AML-193 (cell line): ENCODE measurements around the gene STX4.

Experiments used
- DNase-seq, 2 experiments: peaks; one replicate each; lab custom pipeline; 2025; lab: John Stamatoyannopoulos, UW

Gene STX4

DNA sequence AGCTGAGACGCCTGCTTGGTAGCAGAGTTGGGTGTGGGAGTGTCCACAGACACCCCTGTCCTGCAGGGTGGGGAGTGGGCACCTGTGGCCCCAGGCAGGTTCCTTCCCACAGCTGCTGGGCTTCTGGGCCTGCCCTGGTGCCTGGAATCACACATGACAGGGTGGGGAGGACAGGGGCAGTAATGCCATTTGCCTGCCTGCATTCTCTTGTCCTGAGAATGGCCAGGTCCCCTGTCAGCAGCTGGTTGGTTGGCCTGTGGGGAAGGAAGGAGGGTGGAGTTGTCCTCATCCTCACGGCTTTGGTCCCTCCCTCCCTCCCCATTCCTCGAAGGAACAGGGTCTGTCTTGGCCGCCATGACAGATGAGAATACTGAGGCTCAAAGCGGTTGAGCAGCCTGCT is 50.2 kb downstream of the STX4 start:
- DNase-seq = no peak

DNA sequence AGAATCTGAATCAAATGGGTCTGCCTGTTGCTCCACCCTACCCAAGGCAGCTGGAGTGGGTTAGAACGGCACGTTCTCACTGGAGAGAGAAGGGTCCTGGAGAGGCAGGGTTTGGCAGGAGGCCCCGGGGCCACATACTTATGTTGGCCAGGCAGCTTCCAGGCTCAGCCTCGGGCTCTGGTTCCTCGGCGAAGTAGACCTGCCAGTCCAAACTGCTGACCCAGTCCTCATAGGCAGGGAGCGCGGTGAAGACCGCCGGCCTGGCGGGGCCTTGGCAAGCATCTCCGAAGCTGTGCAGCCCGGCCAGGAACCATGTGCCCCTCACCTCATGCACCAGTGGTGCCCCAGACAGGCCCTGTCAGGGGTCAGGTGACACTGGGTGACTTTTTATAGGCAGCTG is 50.6 kb downstream of the STX4 start:
- no peak for DNase-seq

DNA sequence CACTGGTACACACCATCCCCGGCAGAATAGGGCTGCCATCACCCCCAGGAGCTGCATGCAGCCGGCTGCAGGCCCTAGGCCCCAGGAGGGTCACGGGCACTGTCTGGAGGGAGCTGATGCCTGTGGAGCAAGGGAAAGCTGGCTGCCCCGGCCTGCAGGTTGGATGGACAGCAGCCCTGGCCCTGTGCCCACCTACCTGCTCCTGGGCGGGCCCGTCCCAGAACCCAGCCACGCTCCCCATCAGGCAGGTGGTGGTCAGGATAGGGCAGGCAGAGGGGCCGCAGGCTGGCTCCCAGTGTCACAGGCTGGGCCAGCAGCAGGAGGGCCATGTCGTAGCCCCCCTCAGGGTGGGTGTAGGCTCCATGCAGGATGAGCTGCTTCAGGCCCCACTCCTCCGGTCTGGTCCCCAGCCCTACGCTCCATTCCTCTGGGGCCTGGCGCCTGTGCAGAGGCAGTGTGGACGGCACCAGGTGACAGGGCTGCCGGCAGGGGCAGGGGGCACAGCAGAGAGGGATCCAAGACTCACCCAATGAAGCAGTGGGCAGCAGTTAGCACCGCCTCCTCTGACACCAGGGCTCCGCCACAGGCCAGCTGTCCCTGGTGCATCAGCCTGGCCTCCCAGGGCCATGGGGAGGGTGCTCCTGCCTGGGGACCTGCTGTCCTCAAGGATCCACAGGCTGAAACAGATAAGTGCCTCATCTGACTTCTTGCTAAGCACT is 51.4 kb downstream of the STX4 start:
- peak in 1 of 2 experiments; percentile 10 for DNase-seq

DNA sequence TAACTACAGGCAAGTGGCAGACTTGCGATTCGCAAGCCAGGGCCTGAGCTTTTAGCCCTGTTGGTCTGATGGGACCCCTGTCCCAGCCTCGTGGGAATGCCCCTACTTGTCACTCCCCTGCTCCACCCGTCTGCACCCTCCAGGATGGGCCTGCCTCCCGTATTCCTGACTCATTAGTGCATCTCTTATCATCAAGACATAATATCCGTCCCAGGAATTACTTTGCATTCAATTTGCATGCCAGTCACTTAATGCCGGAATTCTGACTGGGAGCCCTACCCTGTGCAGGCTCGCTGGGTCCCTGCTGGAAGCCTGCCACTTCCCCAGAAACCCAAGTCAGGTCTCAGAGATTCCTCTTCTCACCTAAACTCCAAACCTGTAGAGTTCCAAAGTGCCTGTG is 52.1 kb downstream of the STX4 start:
- DNase-seq = no peak

DNA sequence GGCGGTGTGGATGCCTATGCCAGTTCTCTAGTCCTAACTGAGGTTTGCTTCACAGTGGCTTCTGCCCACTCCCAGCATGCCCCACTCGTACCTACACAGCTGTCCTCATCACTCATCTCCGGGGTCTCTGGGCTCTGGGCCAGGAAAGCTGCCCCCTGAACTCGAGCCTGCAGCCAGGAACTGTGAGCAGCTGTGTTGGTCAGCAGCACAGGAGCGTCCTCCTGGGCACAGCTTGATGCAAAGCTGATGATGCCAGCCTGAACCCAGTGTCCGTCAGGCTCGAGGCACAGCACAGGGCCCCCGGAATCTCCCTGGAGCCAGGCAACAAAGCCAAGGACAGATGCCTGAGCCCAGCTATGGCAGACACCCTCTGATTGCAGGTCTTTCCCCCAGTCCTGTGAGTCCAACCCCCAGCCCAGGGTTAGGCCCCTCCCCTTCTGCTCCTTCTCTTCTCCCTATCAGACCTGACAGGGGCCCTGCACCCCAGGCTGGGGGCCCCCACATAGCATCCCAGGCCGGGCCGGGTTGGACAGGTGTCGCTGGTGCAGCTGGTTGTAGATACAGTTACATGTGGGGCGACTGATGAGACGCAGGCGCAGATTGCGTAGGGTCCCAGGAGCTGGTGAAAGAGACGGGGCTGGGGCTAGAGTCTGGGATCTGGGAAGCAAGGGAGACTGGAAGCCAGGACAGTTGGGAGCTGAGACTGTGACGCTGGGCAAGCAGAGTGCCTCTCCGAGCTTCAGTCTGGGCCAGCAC is 52.7 kb downstream of the STX4 start:
- DNase-seq = no peak

DNA sequence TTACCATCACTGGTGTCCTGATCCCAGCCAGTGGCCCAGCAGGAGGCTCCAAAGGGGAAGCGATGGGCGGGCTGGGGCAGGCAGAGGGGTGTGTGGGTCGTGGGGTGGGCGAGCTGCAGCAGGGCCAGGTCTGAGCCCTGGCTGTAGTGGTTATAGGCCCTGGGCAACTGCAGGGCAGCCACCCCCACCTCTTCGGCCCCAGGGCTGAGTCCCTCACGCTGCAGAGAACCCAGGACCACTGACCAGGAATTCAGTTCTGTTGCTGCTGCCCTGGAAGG is 53.2 kb downstream of the STX4 start:
- DNase-seq = no peak

DNA sequence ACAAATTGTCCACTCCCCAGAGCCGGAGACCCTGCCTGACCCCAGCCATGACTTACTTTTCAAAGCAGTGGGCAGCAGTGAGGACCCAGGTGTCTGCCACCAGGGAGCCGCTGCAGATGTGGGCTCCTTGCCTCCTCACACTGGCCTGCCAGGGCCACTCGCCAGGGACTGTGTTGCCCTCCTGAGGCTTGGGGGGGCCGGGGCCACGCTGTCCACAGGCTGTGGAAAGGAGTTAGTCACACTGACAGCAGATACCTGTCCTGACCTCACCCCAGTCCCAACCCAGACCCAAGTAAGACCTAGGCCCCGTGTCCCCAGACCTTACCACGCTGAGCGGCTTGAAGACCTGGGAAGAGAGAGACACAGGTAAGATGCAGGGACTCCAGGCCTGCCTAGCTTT is 54.1 kb downstream of the STX4 start:
- DNase-seq = no peak

DNA sequence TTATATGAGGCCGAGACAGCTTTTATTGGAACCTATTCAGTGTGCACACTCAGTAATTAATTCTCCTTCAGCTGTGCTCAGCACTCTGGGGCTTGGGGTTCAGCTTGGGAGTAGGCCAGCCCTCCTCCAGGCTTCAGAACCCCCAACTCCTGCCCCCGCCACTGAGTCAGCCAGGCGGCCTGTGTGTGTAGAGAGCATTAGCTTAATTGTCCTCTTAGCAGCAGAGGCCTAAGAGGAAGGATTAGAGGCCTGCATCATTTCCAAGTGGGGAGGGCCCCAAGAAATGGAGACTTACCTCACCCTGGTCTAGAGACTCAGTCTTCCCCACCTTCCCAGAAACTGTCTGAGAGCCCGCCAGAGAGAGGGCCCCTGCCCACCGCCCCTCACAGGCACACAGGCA is 54.6 kb downstream of the STX4 start:
- no peak for DNase-seq

DNA sequence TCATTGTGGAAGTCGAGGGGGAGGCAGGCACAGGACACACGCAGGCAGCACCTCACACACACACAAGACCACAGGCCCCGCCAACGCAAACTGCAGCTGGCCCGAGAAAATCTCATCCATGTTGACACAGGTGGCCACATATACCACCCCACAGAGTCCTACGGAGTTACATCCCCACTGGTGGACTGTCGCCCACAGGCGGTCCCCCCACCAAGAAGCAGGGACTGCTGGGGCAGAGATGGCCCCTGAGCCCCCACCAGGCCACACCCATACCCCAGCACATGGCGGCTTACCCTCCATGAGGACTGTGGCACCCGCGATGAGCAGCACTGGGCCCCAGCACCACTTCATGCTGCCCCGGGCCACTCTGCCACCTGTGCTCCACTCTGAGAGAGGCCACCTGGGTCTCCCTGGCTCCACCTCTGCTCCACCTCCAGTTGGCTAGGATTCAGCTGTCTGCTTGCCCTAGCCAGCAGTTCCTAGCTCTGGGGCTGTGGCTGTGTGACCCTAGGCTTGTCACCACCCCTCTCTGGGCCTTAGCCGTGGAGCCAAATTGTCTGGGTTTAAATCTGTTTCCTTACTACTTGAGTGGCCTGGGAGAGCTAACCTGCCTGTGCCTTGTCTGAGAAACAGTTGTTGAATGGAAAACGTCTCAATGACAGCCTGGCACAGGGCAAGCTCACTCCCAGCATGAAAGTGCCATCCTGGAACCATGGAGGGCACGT is 55.3 kb downstream of the STX4 start, which contains the start of gene PRSS53:
TSS of gene PRSS53 (minus strand) at position 485 of the 725 bp plus-strand sequence. CDS start at position 351, 134 bp downstream.
- no peak for DNase-seq

DNA sequence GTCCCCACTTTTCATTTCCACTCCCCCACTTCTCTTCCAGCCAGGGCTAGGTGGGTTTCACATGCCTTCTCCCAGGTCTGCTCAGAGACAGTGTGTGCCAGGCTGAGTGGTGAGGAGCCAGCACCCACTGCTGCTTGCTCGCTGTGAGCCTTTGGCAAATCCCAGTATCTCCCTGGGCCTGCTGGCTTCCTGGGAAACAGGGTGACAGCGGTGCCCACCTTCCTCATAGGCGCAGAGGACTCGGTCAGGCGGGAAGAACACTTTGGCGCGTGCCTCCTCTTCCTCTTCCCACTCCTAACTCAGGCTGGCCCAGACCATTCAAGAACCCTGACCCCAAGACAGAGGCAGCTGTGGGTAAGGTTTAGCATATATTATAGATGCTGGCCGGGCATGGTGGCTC is 55.8 kb downstream of the STX4 start:
- no peak for DNase-seq
